NCI-H345 (cell line): ENCODE results near the gene HIPK4.
"Not testable (repeated sequence)": the region's sequence is repeated elsewhere in the genome, so short reads cannot be mapped to it uniquely, and the experiment has no call there.

Experiments used
- DNase-seq: peaks from one replicate; lab custom pipeline; 2025; lab: John Stamatoyannopoulos, UW

The HIPK4 gene

DNA sequence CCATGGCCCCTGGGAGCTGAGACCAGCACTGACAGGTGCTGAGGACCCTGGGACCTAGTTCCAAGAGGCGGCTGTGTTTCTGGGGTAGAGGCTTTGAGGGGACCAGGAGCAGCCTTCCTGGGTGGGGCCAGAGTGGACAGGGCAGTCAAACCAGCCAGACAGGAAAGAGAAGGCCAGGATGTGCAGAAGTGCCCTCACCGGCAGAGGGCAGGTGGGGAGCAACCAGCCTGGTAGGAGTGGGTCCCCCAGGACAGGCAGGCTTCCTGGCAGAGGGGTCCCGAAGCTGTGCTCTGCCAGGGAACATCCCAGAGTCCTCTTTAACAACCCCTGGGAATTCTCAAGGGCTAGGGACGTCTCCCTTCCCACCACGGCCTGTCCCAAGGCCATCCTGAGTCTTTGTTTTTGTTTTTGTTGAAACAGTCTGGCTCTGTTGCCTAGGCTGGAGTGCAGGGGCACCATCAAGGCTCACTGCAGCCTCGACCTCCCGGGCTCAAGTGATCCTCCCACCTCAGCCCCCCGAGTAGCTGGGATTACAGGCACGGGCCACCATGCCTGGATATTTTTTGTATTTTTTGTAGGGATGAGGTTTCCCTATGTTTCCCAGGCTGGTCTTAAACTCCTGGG is 3.0 kb upstream of the HIPK4 start:
- no peak for DNase-seq

DNA sequence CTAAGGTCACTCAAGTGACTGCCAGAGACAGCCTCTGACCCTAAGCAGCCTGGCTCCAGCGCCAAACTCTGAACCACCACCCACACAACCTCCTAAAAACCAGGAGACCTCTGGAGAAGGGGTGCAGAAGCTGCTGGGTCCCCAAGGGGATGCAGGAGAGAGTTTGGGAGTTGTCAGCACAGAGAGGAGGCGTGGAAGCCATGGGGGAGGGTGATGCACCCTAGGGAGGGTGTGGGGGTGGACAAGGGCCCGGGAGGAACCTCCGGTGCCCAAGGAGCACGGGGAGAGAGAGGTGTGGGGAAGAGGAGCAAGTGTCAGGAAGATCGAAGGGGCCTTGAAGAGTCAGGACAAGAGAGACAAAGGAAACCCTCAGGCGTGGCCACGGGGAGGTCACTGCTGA is 2.1 kb upstream of the HIPK4 start:
- DNase-seq = no peak

DNA sequence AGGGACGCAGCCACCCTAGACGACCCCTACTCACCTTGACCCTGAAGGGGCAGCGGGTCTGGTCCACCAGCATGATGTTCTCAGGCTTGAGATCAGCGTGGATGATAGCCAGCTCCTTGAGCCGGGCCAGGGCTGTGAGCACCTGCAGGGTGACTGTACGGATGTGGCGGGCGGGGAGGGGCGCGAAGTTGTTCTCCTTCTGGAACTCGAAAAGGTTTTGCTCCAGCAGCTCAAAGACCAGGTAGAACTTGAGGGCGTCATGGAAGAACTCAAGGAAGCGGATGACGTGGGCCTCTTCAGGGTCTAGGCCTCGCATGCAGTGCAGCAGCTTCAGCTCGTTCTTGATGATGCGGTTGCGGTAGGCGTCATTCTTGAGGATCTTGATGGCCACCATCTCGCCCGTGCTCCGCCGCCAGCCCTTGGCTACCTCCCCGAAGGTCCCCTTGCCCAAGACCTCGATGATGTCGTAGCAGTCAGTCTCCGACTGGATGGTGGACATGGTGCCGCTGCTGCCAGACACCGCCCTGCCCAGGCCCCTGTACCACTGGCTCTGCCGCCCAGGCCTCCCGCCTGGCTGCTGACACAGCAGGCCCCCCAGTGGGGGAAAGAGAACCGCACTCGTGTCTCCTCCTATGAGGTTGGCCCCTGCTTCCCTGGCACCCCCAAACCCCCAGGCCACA is 437 bp downstream of the HIPK4 start:
- DNase-seq = no peak

DNA sequence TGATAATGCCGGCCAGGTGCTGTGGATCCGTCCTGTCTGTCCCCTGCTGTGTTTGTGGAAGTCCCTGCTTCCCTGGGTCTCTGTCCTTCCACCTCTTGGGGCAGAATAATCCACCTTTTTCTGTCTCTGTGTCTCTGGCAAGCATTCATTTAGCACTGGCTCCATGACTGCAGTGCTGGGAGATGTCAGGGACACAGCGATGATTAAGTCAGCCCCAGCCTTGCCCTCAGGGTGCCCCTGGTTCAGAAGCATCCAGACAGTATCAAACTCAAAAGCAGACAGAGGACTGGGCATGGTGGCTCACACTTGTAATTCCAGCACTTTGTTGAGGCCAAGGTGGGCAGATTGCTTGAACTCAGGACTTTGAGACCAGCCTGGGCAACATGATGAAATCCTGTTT is 1.5 kb downstream of the HIPK4 start:
- DNase-seq = no peak

DNA sequence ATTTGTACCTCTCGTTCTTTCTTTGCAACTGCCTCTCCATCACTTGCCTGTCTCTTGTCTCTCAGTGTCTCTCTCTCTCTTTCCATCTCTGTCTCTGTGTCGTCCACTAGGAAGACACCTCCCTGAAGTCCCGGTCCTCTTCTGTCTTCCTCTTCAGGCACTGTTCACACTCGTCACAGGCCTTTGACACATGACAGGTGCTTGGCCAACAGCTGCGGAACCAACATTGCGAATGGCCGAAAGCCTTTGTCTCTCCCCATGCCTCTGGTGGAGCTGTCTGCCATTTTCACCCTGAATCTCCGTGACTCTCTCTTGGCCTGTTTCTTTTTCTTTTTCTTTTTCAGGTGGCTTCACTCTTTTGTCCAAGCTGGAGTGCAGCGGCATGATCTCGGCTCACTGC is 2.8 kb downstream of the HIPK4 start:
- DNase-seq = no peak

DNA sequence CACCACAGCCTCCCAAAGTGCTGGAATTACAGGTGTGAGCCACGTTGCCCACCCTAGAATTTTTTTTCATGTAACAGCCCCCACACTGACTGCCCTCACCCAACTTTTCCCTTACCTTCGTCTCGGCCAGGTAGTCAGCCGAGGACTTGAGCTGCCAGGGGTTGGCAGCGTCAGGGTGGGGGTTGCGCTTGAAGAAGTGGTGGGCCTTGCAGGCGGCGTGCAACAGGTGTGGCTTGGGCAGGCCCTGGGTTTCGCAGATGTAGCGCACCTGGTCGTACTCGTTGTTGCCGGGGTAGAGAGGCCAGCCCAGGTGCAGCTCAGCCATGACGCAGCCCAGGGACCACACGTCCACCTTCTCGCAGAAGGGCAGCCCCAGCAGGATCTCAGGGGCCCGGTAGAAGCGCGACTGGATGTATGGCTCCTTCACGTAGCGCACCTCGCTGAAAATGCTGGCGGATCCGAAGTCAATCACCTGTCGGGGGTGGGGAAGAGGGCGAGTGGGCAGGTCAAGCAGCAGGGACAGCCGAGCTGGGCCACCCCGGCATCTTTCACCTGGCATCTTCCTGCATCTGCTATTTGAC is 6.2 kb downstream of the HIPK4 start:
- DNase-seq = no peak

DNA sequence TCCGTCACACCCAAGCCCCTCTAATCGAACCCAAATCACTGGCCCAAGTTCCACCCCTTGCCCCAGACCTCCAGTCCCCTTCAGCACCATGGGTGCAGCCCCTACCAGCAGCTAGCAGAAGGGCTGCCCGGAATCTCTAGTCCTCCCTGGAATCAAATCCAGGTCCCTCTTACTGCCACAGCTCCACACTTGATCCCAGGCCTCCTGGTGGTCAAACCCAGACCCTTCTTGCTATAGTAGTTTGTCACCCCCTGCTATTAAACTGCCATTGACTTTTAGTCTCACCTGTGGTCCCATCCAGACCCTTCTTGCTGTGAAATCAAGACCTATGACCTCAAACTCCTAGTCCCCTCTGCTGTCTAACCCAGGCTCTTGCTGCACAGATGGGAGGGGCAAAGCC is 8.7 kb downstream of the HIPK4 start:
- DNase-seq = no peak

DNA sequence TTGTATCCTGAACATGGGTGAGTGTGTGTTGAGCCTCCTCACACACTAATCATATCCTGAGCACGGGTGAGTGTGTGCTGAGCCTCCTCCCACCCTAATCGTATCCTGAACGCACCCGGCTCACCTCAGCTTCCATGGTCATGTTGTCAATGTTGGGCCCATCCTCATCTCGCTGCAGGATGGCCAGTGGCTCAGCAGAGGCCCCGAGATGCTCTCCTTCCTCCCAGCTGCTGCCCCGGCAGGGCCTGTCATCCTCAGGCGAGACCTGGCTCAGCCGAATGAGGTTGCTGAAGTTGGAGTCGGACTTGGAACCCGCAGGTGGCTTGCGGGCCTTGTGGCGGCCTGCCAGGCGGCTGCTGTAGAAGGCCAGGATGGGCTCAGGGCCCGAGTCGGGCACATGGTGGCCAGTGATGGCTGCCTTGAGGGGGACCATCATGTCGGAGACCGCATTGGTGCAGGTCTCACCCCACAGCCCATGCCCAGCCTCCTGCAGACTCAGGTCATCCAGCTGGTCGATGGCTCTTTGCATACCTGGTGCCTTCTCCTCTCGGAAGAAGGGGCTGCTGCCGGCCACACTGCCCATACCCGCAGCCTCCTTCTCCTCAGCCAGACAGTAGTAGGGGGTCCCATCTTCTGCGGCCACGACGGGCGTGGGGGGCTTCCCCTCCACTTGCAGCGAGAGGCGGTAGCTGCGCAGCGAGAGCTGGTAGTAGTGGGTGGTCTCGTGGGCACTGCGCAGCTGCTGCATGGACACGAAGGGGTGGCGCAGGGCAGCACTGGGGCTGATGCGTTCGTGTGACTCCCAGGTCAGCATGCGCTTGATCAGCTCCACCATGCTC is 9.6 kb downstream of the HIPK4 start:
- DNase-seq = no peak

DNA sequence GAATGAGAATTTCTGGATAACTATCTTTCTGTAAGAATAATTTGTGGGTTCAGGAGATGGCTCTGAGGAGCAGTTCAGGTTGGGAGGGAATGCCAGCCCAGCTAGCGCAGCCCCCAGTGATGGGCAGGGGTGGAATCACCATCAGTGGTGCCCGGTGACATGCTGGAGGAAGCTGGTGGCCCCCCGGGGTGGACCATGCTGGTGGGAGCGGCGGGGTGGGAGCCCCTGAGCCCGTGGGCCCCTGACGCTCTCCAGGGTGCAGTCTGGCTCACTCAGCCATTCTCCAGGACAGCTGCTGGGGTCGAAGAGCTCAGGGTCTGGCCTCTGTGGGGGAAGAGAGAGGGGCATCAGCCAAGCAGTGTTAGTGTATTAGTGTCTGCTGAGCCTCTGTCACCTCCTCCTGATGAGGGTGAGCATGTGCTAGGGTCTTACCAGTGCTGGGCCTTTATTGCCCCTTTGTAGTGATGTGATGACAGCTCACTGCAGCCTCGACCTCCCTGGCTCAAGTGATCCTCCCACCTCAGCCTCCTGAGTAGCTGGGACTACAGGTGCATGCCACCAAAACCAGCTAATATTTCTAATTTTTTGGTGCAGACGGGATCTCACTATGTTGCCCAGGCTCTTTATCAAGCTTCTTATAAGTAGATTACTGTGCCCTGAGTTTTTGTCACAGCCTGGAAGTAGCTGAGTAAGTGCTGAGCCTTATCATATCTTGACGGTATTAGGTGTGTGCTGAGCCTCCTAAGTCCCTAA is 10.4 kb downstream of the HIPK4 start:
- DNase-seq = no peak

DNA sequence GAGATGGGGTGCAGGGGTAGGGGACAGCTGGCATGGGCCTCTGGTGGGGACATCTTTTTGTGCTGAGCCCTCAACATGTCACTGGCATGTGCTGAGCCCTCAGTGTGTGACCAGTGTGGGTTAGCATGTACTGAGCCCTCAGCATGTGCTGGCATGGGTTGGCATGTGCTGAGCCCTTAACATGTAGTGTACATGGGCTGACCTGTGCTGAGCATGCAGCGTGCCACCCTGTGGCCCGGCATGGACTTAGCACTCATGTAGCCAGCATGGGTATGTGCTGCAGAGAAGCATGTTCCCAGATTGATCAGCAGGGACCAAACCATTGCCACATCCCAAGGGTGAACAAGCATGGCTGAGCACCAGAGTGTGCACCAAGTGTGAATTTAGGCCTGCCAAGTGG is 11.5 kb downstream of the HIPK4 start:
- no peak for DNase-seq

DNA sequence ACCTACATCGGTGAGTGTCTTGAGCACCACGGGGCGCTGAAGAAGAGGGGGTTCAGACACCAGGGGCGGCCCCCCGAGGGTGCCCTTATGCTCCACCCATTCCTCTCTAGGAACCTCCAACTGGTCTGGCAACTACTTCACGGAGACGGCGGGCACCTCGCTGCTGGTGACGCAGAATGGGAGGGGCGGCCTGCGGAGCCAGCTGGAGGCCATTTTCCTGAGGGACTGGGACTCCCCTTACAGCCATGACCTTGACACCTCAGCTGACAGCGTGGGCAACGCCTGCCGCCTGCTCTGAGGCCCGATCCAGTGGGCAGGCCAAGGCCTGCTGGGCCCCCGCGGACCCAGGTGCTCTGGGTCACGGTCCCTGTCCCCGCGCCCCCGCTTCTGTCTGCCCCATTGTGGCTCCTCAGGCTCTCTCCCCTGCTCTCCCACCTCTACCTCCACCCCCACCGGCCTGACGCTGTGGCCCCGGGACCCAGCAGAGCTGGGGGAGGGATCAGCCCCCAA is 12.1 kb downstream of the HIPK4 start:
- DNase-seq = no peak

DNA sequence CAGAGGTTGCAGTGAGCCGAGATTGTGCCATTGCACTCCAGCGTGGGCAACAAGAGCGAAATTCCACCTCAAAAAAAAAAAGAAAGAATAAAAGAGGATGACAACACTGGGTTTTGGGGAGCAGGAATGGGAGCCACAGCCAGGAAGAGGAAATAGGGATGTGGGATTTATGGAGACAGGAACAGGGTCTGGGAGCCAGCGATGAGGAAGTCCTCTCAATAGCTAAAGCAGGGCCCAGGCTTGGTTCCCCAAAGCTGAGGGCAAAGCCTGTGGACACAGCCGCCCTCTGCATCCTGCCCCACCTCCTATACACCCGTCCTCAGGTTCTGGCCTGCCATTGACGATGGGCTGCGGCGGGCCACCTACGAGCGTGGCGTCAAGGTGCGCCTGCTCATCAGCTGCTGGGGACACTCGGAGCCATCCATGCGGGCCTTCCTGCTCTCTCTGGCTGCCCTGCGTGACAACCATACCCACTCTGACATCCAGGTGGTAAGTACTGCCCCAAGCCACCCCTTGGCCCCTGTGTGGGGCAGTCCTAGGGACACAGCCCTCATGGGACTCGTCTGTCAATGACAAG is 13.6 kb downstream of the HIPK4 start:
- no peak for DNase-seq

DNA sequence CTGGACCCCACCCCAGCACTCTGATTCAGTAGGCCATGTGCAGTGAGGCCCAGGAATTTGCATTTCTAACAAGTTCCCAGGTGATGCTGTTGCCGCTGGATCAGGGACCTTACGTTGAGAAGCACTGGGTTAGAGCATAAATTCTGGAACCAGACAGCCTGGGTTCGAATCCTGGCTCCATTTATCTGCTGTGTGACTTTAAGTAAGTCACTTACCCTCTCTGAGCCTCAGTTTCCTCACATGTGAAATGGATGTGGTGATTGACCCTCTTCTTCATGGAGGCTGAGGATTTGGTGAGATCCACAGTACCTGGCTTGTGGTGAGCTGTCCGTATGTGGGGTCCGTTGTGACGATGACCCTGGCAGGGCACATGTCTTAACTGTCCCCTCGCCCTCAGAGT is 15.9 kb downstream of the HIPK4 start:
- DNase-seq = no peak

DNA sequence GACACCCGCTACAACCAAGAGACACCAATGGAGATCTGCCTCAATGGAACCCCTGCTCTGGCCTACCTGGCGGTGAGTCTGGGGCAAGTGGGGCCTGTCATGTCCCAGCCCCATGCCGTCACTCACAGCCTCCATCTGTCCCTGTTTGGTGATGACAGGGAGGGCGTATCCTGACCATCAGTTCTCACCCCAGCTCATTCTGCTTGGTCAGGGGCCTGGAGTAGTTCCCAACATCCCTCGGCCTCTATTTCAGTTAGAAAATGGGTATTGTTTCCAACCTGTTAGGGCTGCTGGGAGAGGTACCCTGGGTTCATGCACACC is 18.2 kb downstream of the HIPK4 start:
- DNase-seq = no peak

DNA sequence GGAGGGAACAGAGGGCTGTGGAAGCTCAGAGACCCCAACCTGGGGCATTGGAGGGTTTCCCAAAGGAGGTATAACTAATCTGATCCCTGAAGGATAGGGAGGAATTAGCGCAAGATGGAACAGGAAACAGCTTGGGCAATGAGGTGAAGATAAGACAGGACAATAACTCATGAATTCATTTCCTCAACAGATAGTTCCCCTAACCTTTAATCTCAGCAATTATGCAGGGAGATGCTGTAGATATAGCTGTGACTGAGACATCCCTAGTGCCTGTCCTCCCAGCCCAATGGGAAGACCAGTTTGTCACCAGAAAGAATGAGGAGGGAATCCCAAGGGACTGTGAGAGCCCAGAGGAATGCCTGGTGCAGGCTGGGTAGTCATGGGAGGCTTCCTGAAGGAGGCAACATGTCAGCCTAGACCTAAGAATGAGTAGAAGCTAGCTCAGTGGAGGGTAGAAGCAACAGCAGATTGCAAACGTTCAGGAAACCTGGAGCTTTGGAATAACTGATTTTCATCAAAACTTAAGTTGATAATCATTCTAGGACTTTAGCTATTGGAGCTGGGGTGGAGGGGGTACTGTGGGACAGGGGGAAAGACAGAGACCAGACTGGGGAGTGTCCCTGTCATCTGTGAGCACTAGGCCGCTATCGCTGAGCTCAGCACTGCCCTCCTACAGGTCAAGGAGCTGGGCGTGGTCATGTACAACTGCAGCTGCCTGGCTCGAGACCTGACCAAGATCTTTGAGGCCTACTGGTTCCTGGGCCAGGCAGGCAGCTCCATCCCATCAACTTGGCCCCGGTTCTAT is 18.8 kb downstream of the HIPK4 start:
- DNase-seq = no peak

DNA sequence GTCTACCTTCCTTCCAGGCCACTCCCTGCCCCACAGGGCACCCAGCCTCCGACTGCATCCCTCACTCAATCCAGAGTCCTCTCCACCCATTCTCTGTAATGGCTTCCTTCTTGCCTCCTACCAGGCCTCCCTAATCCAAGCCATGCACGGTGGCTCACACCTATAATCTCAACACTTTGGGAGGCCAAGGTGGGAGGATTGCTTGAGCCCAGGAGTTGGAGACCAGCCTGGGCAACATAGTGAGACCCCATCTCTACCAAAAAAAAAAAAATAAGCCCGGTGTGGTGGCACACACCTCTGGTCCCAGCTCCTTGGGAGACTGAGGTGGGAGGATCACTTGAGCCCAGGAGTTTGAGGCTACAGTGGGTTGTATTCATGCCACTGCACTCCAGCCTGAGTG is 19.7 kb downstream of the HIPK4 start:
- not testable (repeated sequence) for DNase-seq

DNA sequence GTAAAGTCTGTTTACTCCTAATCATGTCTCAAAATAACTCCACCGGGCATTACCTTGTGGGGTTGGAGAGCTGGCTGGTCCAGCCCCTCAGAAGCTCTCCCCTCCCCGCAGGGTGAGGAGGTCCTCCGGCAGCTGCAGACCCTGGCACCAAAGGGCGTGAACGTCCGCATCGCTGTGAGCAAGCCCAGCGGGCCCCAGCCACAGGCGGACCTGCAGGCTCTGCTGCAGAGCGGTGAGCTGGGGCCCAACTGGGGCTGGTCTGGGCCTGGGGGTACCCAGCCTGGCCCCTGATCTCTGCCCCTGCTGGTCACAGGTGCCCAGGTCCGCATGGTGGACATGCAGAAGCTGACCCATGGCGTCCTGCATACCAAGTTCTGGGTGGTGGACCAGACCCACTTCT is 20.2 kb downstream of the HIPK4 start:
- no peak for DNase-seq

DNA sequence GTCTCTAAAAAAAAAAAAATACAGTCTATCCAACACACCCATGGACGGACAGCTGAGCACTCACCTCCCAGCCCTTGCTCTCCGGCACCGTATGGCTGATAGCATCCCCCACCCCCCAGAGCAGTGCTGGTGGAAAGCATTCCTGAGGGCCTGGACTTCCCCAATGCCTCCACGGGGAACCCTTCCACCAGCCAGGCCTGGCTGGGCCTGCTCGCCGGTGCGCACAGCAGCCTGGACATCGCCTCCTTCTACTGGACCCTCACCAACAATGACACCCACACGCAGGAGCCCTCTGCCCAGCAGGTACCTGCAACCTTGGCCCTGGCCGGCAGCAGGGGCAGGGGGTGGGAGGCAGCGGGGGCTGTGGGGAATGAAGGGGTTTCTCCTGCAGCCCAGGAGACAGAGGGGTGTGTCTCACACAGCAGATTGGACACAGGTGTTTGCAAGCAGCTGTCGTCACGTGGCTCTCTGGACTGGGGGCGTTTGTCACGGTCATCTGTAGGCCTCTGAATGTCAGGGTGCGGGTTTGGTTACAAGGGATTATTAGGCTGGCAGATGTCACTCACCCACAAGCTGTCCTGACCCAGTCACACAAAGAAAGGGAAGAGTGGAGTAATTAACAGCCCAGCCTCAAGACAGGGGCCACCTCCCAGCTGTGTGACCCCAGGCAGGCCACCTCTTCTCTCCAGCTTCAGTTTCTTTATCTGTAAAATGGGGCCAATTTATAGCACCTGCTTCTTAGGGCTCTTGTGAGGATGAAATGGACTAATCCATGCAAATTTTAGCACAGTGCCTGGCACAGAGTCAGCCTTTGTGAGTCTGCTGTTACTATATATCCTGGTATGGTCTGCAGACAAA is 22.2 kb downstream of the HIPK4 start:
- DNase-seq = no peak

DNA sequence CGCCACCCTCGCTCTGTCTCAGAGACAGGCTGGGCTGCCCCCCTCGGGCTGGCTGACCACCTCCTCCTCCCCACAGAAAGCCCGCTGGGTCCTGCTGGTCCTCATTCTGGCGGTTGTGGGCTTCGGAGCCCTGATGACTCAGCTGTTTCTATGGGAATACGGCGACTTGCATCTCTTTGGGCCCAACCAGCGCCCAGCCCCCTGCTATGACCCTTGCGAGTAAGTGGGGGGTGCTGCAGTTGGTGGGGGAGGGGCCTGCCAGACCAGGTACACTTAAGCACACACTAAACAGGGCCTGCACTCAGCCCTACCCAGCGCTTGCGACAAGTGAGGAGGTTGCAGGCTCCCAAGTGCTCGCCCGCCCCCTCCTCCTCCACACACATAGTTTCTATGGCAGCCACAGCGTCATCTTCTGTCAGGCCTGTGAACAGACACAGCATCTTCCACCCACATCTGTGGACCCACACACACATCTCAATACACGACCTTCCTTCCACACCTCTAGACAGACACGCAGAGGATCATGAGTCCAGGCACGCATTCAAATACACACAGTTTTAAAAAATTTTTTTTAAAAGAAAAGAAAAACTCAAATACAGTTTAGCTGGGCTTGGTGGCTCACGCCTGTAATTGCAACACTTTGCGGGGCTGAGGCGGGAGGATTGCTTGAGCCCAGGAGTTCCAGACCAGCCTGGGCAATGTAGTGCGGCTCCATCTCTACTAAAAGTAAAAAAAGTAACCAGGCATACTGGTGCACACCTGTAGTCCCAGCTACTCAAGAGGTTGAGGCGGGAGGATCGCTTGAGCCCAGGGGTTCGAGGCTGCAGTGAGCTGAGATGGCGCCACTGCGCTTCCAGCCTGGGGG is 23.1 kb downstream of the HIPK4 start:
- DNase-seq = no peak
